ENCODE results near the gene COL16A1.

- TF ChIP-seq REST (IDR thresholded peaks at IDR 0.05; ENCODE audit: insufficient read depth in 1 of 2, low read depth in 2 of 2, low read length in 2 of 2) (no peak), POLR2AphosphoS5 (IDR thresholded peaks at IDR 0.05; ENCODE audit: low read depth, low read length) (no peak), TAF1 (IDR thresholded peaks at IDR 0.05; ENCODE audit: borderline replicate concordance, insufficient read depth, low read length) (no peak)
Measured at GRCh38 chr1:31621498-31621820, 82.4 kb downstream of the COL16A1 start.
